Testis (tissue), 3 donors: ENCODE measurements around the gene GTPBP4. TPM values are rescaled to one million over a fixed set of nuclear protein-coding genes. Genes with fewer than 3 reads are reported as not detected.

Experiments used
- DNase-seq: peaks from one replicate; pipeline ENCODE4 v3.0.0-alpha.2; 2019
- H3K27ac ChIP-seq, 2 donors: fragments of 200-600 bp; sonication (generic); one replicate each; pipeline ENCODE4 v1.5.1; 2019
- H3K27me3 ChIP-seq: fragments of 200-600 bp; sonication (generic); one replicate; pipeline ENCODE4 v1.5.1; 2019
- H3K36me3 ChIP-seq: fragments of 200-600 bp; sonication (generic); one replicate; pipeline ENCODE4 v1.5.1; 2017; ENCODE audit warnings: low read depth; ENCODE audit errors: missing control alignments
- H3K4me1 ChIP-seq: fragments of 200-600 bp; sonication (generic); one replicate; pipeline ENCODE4 v1.5.1; 2019
- H3K4me3 ChIP-seq, 2 donors: fragments of 200-600 bp; sonication (generic); one replicate each; pipeline ENCODE4 v1.5.1; 2017 to 2019
- H3K9me3 ChIP-seq: fragments of 200-600 bp; sonication (generic); one replicate; pipeline ENCODE4 v1.5.1; 2017
- POLR2A ChIP-seq: fragments of 450-650 bp; IDR thresholded peaks from one replicate; pipeline ENCODE4 v1.6.1; 2017; ENCODE audit warnings: antibody characterized with exemption, mild to moderate bottlenecking, moderate library complexity
- WGBS, 2 donors: methylation state at CpG; one replicate each; pipeline ENCODE4 v1.1.5; 2018; 5-methylcytosine and 5-hydroxymethylcytosine counted together
- intact Hi-C: fragments of 100-400 bp; cut with DNase I; formaldehyde crosslinking; loops from one replicate; pipeline ENCODE4 v1.15.1; 2023; ENCODE audit warnings: low total_unique reads
- polyA plus RNA-seq: library from polyadenylated mRNA; stranded (reverse); fragments of 350-450 nt; fragmentation: Illumina TruSeq; extraction: RNeasy Lipid Tissue Mini Kit (QIAGEN cat#74804); gene quantifications from one replicate; pipeline ENCODE4 v1.2.3, GENCODE V29; 2014; ENCODE audit warnings: low read depth, low replicate concordance; ENCODE audit not compliant: insufficient read depth
- total RNA-seq, 2 donors: library from RNA; depleted of rRNA; stranded (reverse); fragments of >200 nt; gene quantifications; one replicate each; pipeline ENCODE4 v1.2.3, GENCODE V29; 2016
- TF ChIP-seq, protein P1 (sequence below), 3 experiments: fragments of 450-650 bp in 2 of 3; fragments of 200-600 bp in 1 of 3; sonication (generic) in 1 of 3; IDR thresholded peaks; one replicate each; pipeline ENCODE4 v1.5.1; 2016 to 2019; ENCODE audit warnings: antibody characterized with exemption in 3 of 3, mild to moderate bottlenecking in 2 of 3, moderate library complexity in 1 of 3

GTPBP4 gene
- total and polyA plus RNA-seq, 3 donors from 2014 or later = 54.9 to 81.8 (median 57.2) TPM

DNA sequence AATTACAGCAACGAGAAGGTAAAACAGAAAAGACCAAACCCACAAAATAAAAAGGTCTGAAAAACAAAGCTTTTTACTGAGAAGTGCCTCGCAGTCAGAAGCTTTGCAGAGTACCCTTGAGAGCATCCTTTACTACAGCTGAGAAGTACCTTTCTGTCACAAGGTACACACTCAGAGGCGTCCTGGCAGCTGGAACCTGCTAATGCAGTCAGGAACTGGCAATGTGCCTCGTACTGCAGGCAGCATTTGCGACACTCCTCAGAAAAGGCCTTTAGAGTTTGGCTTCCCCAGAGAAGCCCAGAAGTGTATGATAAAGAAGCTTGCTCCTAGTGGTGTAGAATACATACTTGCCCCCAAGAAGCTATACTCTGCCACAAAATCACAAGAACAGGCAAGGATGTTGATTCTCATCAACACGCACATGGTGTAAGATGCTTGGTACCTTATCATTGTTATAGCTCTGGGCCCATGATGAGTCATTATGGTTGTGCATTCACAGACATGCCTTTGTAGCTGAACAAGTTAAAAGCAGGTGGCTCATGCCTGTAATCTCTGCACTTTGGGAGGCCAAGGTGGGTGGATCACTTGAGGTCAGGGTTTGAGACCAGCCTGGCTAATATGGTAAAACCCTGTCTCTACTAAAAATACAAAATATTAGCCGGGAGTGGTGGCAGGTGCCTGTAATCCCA, 2.0 kb upstream of the GTPBP4 start:
- H3K27ac ChIP-seq = no peak overlapping the region
- intact Hi-C loops = loop anchor here (5.0 kb wide), 1 partner anchor 54 kb away; the partner anchor contains the start of gene LARP4B
- no peaks in the 10 kb centered on the region for H3K9me3 ChIP-seq
- no peak overlapping the region for H3K4me3 ChIP-seq
- TF ChIP-seq, protein P1, sequence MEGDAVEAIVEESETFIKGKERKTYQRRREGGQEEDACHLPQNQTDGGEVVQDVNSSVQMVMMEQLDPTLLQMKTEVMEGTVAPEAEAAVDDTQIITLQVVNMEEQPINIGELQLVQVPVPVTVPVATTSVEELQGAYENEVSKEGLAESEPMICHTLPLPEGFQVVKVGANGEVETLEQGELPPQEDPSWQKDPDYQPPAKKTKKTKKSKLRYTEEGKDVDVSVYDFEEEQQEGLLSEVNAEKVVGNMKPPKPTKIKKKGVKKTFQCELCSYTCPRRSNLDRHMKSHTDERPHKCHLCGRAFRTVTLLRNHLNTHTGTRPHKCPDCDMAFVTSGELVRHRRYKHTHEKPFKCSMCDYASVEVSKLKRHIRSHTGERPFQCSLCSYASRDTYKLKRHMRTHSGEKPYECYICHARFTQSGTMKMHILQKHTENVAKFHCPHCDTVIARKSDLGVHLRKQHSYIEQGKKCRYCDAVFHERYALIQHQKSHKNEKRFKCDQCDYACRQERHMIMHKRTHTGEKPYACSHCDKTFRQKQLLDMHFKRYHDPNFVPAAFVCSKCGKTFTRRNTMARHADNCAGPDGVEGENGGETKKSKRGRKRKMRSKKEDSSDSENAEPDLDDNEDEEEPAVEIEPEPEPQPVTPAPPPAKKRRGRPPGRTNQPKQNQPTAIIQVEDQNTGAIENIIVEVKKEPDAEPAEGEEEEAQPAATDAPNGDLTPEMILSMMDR (IDR thresholded peaks at IDR 0.05) = no peak
- TF ChIP-seq POLR2A = no peak
- 77 to 82% methylated on average over 7 of the region's 7 CpGs for WGBS, 2 donors
- H3K27me3 ChIP-seq = no peaks in the 10 kb centered on the region
- no peaks in the 10 kb centered on the region for H3K36me3 ChIP-seq
- peaks cover 7% of the 10 kb centered on the region for H3K4me1 ChIP-seq
- DNase-seq = no peak

- Histone ChIP-seq H3K4me3 (peak overlapping the region; percentile 95 to 96), H3K27me3 (no peaks in the 10 kb centered on the region), H3K27ac (peak overlapping the region in 1 of 2 donors; percentile 87), H3K9me3 (no peaks in the 10 kb centered on the region), H3K4me1 (peaks cover 7% of the 10 kb centered on the region), H3K36me3 (no peaks in the 10 kb centered on the region)
- WGBS, 2 donors = 56 to 64% methylated on average over 14 of the region's 14 CpGs
- TF ChIP-seq, protein P1 (IDR thresholded peaks at IDR 0.05) = no peak
- TF ChIP-seq POLR2A = no peak
- DNase-seq = no peak
- intact Hi-C loops = loop anchor here (5.0 kb wide), 1 partner anchor 55 kb away; the partner anchor contains the start of gene LARP4B
These were observed 1.2 kb upstream of the GTPBP4 start for GRCh38 chr10:986881-987619.

- intact Hi-C loops = loop anchor here (5.0 kb wide), 1 partner anchor 55 kb away; the partner anchor contains the start of gene LARP4B
- WGBS, 2 donors = 3 to 4% methylated on average over 7 of the region's 7 CpGs
- peaks cover 7% of the 10 kb centered on the region for H3K4me1 ChIP-seq
- peak overlapping the region; percentile 87 to 92 for H3K27ac ChIP-seq
- H3K27me3 ChIP-seq = no peaks in the 10 kb centered on the region
- no peak for DNase-seq
- no peaks in the 10 kb centered on the region for H3K36me3 ChIP-seq
- H3K9me3 ChIP-seq = no peaks in the 10 kb centered on the region
- peak overlapping the region; percentile 95 to 96 for H3K4me3 ChIP-seq
- no peak for TF ChIP-seq POLR2A
- TF ChIP-seq, protein P1 (IDR thresholded peaks at IDR 0.05) = no peak
These were observed 689 bp upstream of the GTPBP4 start for GRCh38 chr10:987620-987869.

- peak overlapping the region; percentile 95 to 96 for H3K4me3 ChIP-seq
- no peaks in the 10 kb centered on the region for H3K27me3 ChIP-seq
- H3K4me1 ChIP-seq = peaks cover 7% of the 10 kb centered on the region
- 22 to 31% methylated on average over 35 to 42 of the region's 42 CpGs for WGBS, 2 donors
- TF ChIP-seq, protein P1 (IDR thresholded peaks at IDR 0.05) = no peak
- no peak for TF ChIP-seq POLR2A
- H3K27ac ChIP-seq = peak overlapping the region; percentile 87 to 92
- no peaks in the 10 kb centered on the region for H3K9me3 ChIP-seq
- intact Hi-C loops = loop anchor here (5.0 kb wide), 1 partner anchor 57 kb away; the partner anchor contains the start of gene LARP4B
- no peaks in the 10 kb centered on the region for H3K36me3 ChIP-seq
- DNase-seq = no peak
These were observed 672 bp downstream of the GTPBP4 start for GRCh38 chr10:988667-989545.
